Colonic mucosa (tissue), 4 donors: Measurements from ENCODE around the gene MAD2L2. TPM values are rescaled to one million over a fixed set of nuclear protein-coding genes. Genes with fewer than 3 reads are reported as not detected.

ENCODE experiments used
- DNase-seq: peaks from one replicate; pipeline ENCODE4 v3.0.0-alpha.2; 2020
- H3K27ac ChIP-seq: fragments of 200-600 bp; one replicate; pipeline ENCODE4 v1.8.0; 2021
- H3K27me3 ChIP-seq: fragments of 200-600 bp; one replicate; pipeline ENCODE4 v1.8.0; 2021
- H3K36me3 ChIP-seq: fragments of 200-600 bp; one replicate; pipeline ENCODE4 v1.8.0; 2021
- H3K4me1 ChIP-seq: fragments of 200-600 bp; one replicate; pipeline ENCODE4 v1.8.0; 2021; ENCODE audit warnings: mild to moderate bottlenecking
- H3K4me3 ChIP-seq: fragments of 200-600 bp; one replicate; pipeline ENCODE4 v1.8.0; 2021
- H3K9ac ChIP-seq, 2 donors: one replicate each; pipeline ENCODE4 v1.7.0; 2013; ENCODE audit warnings: control low read depth in 2 of 2, low read depth in 2 of 2, low read length in 2 of 2
- H3K9me3 ChIP-seq: fragments of 200-600 bp; one replicate; pipeline ENCODE4 v1.8.0; 2021
- intact Hi-C: fragments of 100-400 bp; cut with DNase I; formaldehyde crosslinking; loops from one replicate; pipeline ENCODE4 v1.14.1; 2022
- total RNA-seq, 2 donors: library from RNA; stranded (reverse); fragmentation: NEBNext Ultra II Directional in 1 of 2; extraction: Animal tissue kit (Norgen Biotek cat#: 25700) in 1 of 2; gene quantifications; one replicate each; pipeline ENCODE4 v1.2.1, GENCODE V29; 2021
- TF ChIP-seq, protein P1 (sequence below): fragments of 200-600 bp; IDR thresholded peaks from one replicate; pipeline ENCODE4 v1.8.0; 2022; ENCODE audit warnings: antibody characterized with exemption, mild to moderate bottlenecking
- donor health status: healthy.
- donor health status: DM: no; HTN: no; CAD: no.
- donor health status: DM: no; HTN: no; CAD: no.

The MAD2L2 gene
- total RNA-seq, 2 donors from 2014 or later, result 8.5 to 12.4 TPM

DNA sequence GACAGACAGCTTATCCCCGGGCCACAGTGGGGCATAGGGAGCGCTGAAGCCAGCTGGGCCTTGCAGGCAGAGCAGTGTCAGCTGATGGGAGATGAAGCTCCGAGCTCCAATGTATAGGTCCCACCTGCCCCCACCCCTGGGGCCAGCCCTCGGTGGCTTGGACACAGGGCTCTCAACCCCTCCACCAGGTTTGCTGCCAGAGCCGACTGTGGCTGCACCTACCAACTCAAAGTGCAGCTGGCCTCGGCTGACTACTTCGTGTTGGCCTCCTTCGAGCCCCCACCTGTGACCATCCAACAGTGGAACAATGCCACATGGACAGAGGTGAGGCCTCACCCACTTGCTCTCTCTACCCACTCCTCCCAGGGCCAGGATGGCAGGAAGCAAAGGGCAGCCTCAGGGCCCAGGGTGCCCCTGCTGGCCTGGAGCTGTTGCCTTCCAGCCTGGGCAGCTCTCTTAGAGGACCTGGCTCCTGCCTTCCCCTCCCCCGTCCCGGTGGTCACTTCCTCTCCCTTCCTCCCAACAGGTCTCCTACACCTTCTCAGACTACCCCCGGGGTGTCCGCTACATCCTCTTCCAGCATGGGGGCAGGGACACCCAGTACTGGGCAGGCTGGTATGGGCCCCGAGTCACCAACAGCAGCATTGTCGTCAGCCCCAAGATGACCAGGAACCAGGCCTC, 7.7 kb downstream of the MAD2L2 start:
- no peaks in the 10 kb centered on the region for H3K9me3 ChIP-seq
- no peak overlapping the region for H3K9ac ChIP-seq
- no peak for DNase-seq
- H3K36me3 ChIP-seq, result no peaks in the 10 kb centered on the region
- H3K27ac ChIP-seq, result no peak overlapping the region
- no peaks in the 10 kb centered on the region for H3K4me1 ChIP-seq
- TF ChIP-seq, protein P1, sequence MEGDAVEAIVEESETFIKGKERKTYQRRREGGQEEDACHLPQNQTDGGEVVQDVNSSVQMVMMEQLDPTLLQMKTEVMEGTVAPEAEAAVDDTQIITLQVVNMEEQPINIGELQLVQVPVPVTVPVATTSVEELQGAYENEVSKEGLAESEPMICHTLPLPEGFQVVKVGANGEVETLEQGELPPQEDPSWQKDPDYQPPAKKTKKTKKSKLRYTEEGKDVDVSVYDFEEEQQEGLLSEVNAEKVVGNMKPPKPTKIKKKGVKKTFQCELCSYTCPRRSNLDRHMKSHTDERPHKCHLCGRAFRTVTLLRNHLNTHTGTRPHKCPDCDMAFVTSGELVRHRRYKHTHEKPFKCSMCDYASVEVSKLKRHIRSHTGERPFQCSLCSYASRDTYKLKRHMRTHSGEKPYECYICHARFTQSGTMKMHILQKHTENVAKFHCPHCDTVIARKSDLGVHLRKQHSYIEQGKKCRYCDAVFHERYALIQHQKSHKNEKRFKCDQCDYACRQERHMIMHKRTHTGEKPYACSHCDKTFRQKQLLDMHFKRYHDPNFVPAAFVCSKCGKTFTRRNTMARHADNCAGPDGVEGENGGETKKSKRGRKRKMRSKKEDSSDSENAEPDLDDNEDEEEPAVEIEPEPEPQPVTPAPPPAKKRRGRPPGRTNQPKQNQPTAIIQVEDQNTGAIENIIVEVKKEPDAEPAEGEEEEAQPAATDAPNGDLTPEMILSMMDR, result no peak
- no peaks in the 10 kb centered on the region for H3K27me3 ChIP-seq
- no peak overlapping the region for H3K4me3 ChIP-seq
- intact Hi-C loops, result no loop called here

DNA sequence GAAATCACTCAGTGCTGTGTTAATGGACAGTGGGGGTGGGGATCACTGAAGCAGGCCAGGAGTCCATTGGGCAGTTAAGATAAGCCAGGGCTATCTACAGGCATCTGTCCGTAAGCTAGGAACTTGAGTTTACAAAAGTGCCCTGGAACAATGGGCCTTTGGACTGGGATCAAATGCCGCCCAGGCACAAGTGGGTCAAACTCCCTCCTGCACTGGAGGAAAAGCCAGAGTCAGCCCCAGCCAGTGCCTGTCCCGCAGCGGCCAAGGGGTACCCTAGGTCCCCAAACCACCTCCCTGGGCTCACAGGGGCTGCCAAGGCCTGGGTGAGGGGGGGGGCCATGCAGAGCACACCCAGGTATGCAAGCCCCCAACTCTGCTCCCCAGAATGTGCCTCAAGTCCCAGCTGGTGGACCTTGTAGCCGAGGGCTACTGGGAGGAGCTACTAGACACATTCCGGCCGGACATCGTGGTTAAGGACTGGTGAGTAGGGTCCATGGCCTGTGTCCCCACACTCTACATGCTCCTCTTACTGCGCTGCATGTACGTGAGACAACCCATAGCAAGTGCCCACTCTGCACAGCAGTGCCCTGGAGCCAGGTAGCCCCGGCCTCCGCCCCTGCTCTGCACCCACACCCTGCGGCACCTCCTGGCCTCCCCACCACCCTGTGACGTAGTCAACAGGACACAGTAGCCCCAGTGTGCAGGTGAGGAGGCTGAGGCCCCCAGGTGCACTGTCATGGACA, 9.2 kb downstream of the MAD2L2 start:
- Histone ChIP-seq H3K9me3 (no peaks in the 10 kb centered on the region), H3K4me1 (no peaks in the 10 kb centered on the region), H3K27ac (no peak overlapping the region), H3K27me3 (no peaks in the 10 kb centered on the region), H3K9ac (no peak overlapping the region), H3K4me3 (no peak overlapping the region), H3K36me3 (no peaks in the 10 kb centered on the region)
- TF ChIP-seq, protein P1, result no peak
- intact Hi-C loops, result no loop called here
- DNase-seq, result no peak

DNA sequence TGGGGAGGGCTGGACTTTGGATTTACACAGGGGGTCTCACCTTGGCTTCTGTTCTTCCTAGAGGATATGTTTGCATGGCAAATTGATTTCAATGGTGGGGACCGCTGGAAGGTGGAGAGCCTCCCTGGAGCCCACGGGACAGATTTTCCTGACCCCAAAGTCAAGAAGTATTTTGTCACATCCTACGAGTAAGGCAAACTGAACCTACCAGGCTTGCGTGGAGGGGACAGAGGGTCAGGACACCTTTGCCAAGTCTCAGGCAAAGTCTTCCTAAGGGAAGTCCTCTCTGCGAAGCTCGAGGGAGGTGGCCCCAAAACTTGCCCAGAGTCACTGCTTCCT, 9.8 kb downstream of the MAD2L2 start:
- H3K27ac ChIP-seq, result no peak overlapping the region
- H3K27me3 ChIP-seq, result no peaks in the 10 kb centered on the region
- H3K36me3 ChIP-seq, result no peaks in the 10 kb centered on the region
- no peaks in the 10 kb centered on the region for H3K4me1 ChIP-seq
- no peaks in the 10 kb centered on the region for H3K9me3 ChIP-seq
- DNase-seq, result no peak
- intact Hi-C loops, result no loop called here
- TF ChIP-seq, protein P1, result no peak
- no peak overlapping the region for H3K4me3 ChIP-seq
- H3K9ac ChIP-seq, result no peak overlapping the region

DNA sequence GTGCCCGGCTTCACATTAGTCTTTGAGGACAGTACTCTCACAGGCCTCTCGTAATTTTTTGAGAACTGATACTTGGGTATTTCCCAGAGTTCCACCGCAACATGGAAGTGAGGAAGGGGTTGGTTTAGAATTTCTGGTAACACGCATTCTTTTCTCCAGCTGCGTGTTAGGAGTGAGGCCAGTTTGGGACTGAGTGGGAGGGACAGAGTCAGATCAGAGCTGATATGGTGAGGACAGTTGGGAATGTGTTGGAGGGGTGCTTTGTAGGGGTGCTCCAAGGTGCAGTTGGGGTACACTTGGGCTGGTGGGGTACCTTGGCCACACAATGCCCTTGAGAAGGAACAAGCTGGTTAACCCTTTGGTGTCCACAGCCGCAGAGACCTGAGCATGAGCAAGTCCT, 10.2 kb downstream of the MAD2L2 start:
- H3K9ac ChIP-seq, result no peak overlapping the region
- no peak for DNase-seq
- no peak overlapping the region for H3K27ac ChIP-seq
- H3K4me1 ChIP-seq, result no peaks in the 10 kb centered on the region
- TF ChIP-seq, protein P1, result no peak
- H3K27me3 ChIP-seq, result no peaks in the 10 kb centered on the region
- no peak overlapping the region for H3K4me3 ChIP-seq
- H3K36me3 ChIP-seq, result no peaks in the 10 kb centered on the region
- no peaks in the 10 kb centered on the region for H3K9me3 ChIP-seq
- intact Hi-C loops, result no loop called here

DNA sequence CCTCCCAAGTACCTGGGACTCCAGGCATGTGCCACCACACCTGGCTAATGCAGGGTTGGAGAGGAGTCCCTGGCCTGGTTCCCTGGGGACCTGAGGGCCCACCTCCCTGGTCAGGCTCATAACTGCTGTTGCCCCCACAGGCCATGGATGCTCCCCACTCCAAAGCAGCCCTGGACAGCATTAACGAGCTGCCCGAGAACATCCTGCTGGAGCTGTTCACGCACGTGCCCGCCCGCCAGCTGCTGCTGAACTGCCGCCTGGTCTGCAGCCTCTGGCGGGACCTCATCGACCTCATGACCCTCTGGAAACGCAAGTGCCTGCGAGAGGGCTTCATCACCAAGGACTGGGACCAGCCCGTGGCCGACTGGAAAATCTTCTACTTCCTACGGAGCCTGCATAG, 12.4 kb downstream of the MAD2L2 start:
- Histone ChIP-seq H3K36me3 (no peaks in the 10 kb centered on the region), H3K4me1 (no peaks in the 10 kb centered on the region), H3K27ac (no peak overlapping the region), H3K9me3 (no peaks in the 10 kb centered on the region), H3K9ac (no peak overlapping the region), H3K4me3 (no peak overlapping the region), H3K27me3 (no peaks in the 10 kb centered on the region)
- intact Hi-C loops, result no loop called here
- no peak for DNase-seq
- TF ChIP-seq, protein P1, result no peak
